GM18861 (cell line): Measurements from ENCODE around the gene RALY.
"Not testable (repeated sequence)": the region's sequence is repeated elsewhere in the genome, so short reads cannot be mapped to it uniquely, and the experiment has no call there.

Source experiments
- ATAC-seq: cut with Tn5 transposase; IDR thresholded peaks from one replicate; pipeline ENCODE4 v1.9.1; 2021; ENCODE audit not compliant: unreplicated experiment

The RALY gene

DNA sequence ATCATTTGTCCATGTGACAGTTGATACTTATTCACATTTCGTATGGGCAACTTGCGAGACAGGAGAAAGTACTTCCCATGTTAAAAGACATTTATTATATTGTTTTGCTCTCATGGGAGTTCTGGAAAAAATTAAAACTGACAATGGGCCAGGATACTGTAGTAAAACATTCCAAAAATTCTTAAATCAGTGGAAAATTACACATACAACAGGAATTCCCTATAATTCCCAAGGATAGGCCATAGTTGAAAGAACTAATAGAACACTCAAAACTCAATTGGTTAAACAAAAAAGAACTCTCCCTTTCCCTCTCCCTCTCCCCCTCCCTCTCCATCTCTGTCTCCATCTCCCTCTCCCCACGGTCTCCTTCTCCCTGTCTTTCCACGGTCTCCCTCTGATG is 137.8 kb downstream of the RALY start:
- no peak for ATAC-seq

DNA sequence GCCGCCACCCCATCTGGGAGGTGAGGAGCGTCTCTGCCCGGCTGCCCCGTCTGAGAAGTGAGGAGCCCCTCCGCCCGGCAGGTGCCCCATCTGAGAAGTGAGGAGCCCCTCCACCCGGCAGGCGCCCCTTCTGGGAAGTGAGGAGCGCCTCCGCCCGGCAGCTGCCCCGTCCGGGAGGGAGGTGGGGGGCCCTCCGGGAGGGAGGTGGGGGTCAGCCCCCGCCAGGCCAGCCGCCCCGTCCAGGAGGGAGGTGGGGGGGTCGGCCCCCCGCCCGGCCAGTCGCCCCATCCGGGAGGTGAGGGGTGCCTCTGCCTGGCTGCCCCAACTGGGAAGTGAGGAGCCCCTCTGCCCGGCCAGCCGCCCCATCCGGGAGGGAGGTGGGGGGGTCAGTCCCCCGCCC is 138.8 kb downstream of the RALY start:
- not testable (repeated sequence) for ATAC-seq

DNA sequence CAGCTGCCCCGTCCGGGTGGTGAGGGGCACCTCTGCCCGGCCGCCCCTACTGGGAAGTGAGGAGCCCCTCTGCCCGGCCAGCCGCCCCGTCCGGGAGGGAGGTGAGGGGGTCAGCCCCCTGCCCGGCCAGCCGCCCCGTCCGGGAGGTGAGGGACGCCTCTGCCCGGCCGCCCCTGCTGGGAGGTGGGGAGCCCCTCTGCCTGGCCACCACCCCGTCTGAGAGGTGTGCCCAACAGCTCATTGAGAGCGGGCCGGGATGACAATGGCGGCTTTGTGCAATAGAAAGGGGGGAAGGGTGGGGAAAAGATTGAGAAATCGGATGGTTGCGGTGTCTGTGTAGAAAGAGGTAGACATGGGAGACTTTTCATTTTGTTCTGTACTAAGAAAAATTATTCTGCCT is 139.2 kb downstream of the RALY start:
- ATAC-seq: not testable (repeated sequence)

DNA sequence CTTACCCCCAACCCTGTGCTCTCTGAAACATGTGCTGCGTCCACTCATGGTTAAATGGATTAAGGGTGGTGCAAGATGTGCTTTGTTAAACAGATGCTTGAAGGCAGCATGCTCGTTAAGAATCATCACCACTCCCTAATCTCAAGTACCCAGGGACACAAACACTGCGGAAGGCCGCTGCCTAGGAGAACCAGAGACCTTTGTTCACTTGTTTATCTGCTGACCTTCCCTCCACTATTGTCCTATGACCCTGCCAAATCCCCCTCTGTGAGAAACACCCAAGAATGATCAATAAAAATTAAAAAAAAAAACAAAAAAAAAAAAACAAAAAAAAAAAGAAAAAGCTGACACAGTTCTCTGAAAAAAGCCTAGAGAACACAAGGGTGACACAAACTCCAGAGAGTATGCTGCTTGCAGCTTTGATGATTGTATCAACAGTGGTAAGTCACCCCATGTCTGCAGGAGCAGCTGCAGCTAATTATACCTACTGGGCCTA is 139.7 kb downstream of the RALY start:
- ATAC-seq: not testable (repeated sequence)
